Stimulated activated CD4-positive, alpha-beta T cell treated with anti-CD3 and anti-CD28 coated beads, Interleukin-2, amount 100 ng/mL, for 4 hours (primary cell): ENCODE results near the gene OR8B12.
"Not testable (repeated sequence)": the region's sequence is repeated elsewhere in the genome, so short reads cannot be mapped to it uniquely, and the experiment has no call there.

ENCODE experiments used
- DNase-seq: peaks from one replicate; pipeline ENCODE4 v3.0.0-alpha.2; 2020; ENCODE audit warnings: low read depth

OR8B12 gene

DNA sequence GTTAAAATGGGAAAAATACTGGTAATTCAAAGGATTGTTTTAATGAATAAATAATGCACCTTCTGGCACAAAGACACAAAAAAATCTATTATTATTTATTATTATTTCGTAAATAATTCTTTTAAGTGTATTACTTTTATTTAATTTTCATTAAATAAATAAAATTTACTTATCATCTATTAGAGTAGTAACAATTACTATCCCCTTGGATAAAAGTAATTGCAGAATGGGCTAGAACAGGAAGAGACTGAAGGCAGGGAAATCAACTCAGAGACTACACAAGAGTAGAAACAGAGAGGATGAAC, 23.0 kb downstream of the OR8B12 start:
- DNase-seq, result no peak

DNA sequence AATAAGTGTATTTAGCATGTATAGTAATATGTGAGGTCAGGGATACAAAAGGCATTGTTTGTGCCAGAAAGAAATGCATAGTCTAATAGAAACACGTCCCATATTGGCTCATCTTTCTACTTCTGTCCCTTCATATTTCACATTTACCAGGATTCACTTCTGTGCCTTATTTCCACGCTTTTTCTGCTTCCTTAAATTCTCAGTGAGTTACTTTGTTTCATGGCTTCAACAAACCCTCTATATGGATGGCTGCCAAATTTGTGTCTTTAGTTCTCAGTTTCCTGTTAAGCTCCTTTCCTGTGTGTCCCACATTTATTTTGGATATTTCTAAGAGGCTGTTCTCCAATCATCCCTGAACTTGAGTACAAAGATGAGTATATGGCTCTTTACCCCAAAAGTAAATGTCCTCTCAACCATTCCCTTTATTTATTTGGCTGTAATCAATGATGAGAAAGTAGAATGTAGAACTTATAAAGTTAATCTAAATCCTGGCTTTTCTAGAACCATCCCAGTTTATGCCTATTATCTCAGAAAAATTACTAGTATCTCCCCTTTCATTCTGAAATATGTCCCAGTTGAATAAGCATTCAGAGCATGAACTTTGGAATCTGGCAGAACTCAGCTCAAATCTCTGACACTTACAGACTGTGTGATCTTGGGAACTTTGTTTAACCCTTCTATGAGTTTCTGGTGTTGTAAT, 23.5 kb downstream of the OR8B12 start:
- DNase-seq, result no peak

DNA sequence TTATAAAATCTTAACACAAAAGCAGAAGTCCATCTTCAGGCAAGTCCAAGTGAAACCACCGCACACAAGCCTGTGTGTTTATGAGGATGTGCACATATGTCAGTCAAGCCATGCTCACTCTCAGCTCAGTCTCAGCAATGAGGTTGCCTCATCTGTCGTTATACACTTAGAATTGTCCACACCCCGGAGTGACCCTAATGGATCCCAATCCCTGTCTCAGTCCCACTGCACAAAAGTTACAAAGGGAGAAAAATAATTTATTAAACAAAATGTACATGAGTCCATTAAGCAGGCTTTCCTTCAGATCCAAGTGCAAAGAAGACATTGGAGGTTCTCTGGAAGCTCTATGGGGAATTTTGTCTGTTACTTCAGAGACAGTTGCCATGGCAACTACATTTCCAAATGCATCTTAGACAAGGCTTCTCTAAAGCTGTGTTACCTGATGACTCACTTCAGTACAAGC, 24.4 kb downstream of the OR8B12 start:
- DNase-seq, result no peak

DNA sequence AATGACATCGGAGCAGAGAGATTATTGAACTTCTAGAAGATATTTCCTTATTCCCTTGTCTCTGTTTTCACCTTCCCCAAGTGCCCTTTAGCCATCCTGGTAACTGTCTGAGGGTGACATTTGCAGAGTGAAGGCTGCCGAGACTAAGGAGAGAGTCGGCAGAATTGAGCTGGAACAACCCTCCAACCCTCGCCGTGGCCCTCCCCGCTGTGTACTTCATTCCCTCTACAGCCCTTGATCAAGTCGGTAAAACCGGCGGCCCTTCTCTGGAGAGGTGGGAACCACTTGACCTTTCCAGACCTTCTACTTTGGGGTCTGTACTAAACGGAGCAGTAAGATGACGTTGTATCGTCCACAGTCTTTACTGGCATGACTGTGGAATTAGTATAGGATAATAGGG, 26.1 kb downstream of the OR8B12 start:
- DNase-seq, result no peak

DNA sequence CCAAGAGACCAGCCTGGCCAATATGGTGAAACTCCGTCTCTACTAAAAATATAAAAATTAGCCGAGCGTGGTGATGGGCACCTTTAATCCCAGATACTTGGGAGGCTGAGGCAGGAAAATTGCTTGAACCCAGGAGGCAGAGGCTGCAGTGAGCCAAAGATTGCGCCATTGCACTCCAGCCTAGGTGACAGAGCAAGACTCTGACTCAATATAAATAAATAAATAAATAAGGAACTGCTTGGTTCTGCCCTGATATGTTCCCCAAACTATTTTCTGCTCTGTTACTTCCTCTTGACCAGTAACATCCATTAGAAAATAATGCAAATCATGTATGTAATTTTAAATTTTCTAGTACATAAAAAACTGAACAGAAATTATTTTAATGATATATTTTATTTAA, 28.8 kb downstream of the OR8B12 start:
- DNase-seq, result not testable (repeated sequence)

DNA sequence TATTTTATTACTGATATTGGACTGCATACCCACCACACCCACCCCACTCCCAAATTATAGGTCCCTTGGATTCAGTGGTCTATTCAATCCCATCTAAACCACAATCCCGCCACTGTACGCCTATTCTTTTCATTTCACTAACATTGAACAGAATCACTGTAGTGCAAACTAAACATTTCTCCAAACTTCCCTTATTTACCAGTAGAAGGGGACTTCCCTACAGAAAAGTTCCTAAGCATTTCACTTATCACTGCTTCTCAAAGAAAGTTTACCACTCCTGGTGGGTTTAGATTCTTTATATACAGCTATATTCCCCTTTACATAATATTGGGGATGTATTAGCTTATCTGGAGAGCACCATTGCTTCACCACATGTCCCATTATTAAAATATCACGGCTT, 29.3 kb downstream of the OR8B12 start:
- DNase-seq, result no peak

DNA sequence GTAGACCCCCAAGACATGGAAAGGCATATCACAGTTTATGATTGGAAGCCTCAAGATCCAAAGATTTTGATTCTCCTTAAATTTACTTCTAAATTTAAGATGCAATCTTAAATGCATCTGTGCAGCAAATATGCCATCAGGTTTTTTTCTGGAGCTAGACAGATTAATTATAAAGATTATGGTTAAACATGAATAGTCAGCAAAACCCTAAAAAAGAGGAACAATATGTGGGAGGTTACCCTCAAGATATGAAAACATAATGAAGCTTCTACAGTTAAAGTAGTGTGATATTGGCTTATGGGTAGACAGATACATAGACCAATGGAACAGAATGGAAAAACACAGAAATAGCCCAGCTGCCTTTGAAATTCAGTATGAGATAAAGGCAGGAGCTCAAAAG, 31.7 kb downstream of the OR8B12 start:
- no peak for DNase-seq

DNA sequence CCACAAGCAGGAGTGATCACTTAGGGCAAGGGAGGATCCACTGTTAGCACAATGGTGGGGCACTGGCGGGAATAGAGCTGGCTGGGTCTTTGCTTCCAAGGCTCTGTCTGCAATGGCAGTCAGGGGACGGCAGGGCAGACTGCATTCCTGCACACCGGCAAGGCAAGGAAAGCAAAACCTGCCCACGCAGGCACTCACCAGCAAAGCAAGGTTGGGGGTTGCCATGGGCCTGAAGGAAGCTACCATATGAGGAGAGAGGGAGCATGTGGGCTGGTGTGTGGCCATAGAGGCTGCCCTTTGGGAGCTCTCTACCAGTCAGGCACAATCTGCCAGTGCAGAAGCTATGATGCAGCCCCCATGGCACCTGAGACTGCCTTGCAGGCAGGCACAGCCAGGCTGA, 33.2 kb downstream of the OR8B12 start:
- DNase-seq, result no peak

DNA sequence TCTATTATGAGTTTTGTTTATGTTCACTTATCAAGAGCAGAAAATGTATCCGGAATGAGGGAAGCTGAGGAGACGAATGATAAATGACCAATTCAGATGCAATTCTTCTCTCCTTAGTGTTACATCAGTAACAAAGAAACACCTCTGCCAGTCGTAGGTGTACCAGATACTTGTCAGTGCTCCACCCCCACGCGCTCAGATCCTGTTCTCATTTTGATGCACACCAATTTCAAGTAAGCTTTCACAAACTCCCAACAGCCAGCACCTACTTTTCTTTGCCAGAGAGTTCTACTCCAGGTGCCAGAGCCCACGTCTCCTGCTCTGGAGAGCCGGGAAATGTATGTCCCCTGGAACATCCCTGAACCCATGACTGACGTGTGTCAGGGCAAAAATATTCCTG, 43.7 kb downstream of the OR8B12 start:
- no peak for DNase-seq

DNA sequence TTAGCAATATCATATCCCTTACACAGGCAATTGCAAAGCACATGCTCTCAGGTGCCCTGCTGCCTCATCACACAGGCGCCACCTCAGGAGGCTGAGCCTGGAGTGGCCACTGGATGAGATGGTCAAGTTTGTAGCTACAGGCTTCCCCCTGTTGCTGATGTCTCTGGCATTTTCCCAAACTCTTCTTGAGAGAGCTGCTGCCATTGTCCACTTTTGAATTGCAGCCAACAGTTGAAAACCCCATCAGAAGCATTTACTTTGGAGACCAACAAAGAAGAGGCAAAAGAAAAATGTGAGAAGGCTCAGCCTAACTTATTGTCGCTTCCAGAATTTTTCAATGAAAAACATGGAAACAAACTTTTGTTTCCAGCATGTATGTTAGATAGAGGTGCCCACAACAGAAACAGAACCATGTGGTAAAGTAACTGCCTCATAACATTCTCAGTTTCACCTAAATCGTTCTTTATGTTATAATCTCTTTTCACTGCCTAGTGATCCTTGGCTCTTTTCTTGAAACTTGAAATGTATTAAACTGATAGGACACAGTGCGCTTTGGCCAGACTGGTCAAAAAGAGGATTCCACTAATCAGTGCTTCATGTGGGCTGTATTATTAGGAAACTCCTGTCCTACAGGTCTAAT, 50.3 kb downstream of the OR8B12 start:
- no peak for DNase-seq
